ENCODE measurements around the gene RHBDD1.

Gene RHBDD1

DNA sequence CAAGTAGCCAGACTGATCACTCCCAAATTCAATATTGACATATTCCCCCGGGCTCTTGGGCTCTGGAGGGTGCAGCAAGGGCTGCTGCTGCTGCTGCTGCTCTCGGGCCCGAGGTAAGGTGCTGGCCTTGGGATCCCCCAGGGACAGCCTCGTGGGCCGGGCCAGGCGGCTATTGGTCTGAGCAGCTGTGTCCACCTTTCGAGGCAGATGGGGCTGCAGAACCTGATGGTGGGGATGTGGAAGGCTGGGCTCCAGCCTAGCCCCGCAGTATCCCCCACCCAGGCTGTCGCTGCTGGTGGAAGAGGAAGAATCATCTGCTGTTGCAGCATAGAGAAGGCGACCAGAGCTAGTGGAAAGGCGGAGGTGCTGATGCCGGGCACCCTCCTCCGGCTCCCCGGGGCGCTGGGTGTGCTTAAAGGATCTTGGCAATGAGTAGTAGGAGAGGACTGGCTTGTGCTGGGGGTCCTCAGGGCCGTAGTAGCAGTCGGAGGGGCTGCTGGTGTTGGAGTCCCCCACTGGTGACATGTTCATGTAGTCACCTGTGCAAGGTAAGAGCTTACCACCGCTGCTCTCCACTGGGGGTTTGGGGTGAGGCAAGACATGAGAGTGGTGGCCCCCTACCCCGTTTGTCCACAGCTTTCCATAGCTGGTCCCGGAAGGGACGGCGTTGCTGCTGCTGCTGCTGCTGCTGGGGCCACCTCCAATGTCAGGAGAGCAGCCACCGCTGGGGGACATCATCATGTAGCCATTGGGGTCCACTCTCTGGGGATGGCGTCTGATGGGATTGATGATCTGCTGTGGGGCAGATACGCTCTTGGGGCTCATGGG is 39.6 kb upstream of the RHBDD1 start:
- TF ChIP-seq, protein P1, sequence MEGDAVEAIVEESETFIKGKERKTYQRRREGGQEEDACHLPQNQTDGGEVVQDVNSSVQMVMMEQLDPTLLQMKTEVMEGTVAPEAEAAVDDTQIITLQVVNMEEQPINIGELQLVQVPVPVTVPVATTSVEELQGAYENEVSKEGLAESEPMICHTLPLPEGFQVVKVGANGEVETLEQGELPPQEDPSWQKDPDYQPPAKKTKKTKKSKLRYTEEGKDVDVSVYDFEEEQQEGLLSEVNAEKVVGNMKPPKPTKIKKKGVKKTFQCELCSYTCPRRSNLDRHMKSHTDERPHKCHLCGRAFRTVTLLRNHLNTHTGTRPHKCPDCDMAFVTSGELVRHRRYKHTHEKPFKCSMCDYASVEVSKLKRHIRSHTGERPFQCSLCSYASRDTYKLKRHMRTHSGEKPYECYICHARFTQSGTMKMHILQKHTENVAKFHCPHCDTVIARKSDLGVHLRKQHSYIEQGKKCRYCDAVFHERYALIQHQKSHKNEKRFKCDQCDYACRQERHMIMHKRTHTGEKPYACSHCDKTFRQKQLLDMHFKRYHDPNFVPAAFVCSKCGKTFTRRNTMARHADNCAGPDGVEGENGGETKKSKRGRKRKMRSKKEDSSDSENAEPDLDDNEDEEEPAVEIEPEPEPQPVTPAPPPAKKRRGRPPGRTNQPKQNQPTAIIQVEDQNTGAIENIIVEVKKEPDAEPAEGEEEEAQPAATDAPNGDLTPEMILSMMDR (conservative IDR thresholded peaks at IDR 0.05; ENCODE audit: low read depth, low read length): no peak
- H3K4me3 ChIP-seq (ENCODE audit: low read depth, low read length): peak overlapping the region; percentile 71
- DNase-seq (ENCODE audit: low read depth): peak; percentile 17

DNA sequence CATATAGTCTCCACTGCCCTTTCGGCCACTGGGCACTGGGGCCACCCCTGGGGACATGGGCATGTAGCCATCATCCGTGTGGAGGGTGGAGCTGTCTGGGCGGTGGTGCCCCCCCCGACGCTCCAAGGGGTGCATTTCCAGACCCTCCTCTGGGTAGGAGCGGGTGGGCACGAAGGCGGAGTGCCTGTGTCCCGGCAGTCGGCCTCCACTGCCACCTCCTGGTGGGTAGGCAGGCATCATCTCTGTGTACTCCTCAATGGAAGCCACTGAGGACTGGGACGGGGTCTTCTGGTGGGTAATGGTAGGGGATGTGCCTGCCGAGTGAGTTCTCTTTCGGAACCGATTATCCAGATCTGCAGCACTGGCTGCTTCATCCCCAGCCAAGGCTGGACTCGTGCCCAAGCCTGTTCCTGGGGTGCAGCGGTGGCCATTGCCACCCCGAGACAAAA is 39.0 kb upstream of the RHBDD1 start:
- TF ChIP-seq, protein P1 (conservative IDR thresholded peaks at IDR 0.05; ENCODE audit: low read depth, low read length): peak; percentile 83
- peak; percentile 64 for DNase-seq (ENCODE audit: low read depth)
- H3K4me3 ChIP-seq (ENCODE audit: low read depth, low read length): peak overlapping the region; percentile 71

DNA sequence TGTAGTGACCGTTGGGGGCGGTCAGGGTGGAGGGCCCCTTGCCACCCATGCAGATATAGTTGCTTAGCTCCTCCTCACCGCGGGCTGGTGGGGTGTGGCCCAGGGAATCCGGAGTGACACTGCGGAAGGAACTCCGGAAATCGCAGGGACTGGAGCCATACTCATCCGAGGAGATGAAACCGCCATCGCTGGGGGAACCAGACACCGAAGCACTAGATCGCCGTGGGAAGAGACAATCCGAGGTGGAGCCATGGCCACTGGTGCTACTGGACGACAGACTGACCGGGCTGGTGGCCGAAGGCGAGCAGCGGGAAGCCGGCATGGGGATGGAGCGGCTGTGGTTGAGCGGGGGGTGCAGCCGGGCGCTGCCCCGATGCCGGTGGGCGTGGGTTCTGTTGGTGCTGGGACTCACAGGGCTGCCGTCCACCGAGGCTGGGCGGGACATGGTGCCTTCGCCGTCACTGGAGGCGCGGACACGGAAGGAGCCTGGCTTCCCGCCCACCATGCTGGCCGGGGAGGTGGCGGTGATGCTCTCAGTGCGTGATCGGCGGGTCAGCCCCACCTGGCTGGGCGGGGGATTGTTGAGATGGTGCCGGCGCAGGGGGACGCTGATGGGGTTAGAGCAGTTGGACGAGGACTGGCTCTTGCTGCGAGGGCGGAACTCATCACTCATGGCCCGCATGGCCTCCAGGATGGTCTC is 38.4 kb upstream of the RHBDD1 start:
- peak overlapping the region; percentile 71 for H3K4me3 ChIP-seq (ENCODE audit: low read depth, low read length)
- peak; percentile 12 for DNase-seq (ENCODE audit: low read depth)
- TF ChIP-seq, protein P1 (conservative IDR thresholded peaks at IDR 0.05; ENCODE audit: low read depth, low read length): no peak

DNA sequence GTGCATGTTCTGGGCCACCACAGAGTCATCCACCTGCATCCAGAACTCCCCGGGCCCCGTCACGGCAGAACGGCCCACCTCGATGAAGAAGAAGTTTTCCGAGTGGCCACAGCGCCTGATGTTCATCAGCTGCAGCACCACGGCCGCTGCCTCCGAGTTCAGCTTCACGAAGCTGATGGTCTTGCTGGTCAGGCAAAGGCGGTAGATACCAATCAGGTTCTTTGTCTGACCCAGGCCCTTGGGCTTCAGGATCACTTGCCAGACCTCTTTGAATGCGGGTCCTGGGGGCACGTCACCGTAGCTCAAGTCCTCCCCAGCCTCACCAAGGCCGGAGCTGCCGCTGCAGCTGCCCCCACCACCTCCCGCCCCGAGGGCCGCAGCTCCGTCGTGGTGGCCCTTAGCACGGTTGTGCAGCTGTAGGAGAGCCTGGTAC is 37.8 kb upstream of the RHBDD1 start:
- peak overlapping the region; percentile 71 for H3K4me3 ChIP-seq (ENCODE audit: low read depth, low read length)
- TF ChIP-seq, protein P1 (conservative IDR thresholded peaks at IDR 0.05; ENCODE audit: low read depth, low read length): no peak
- peak; percentile 56 for DNase-seq (ENCODE audit: low read depth)

DNA sequence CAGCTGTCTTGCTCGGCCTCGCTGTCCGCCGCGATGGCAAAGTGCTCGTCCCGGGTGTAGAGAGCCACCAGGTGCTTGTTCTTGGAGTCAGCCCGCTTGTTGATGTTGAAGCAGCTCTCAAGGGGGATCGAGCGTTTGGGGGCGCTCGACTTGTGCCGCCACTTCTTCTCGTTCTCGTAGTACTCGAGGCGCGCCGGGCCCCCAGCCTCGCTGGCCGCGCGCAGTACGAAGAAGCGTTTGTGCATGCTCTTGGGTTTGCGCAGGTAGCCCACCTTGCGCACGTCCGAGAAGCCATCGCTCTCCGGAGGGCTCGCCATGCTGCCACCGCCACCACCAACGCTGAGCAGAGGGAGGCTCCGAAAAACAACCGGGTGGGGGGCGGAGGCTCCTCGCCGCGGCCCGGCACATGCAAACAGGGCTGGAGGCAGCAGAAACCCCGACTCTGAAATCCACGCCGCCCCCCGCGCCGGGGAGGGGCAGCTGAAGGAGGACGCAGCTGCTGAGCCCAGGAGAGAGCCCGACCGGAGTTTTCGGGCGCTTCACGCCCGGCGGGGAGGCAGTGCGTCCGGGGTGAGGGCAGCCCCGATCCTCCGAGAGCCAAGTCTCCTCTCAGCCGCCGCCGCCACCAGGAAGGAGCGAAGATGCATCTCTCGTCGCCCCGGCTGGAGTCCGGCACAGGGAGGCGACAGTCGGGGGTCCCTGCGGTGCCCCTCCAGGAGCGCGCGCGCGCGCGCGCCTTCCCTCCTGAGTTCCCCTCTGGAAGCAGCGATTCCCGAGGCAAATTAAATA is 37.2 kb upstream of the RHBDD1 start:
- TF ChIP-seq, protein P1 (conservative IDR thresholded peaks at IDR 0.05; ENCODE audit: low read depth, low read length): peak; percentile 37
- DNase-seq (ENCODE audit: low read depth): peak; percentile 73
- H3K4me3 ChIP-seq (ENCODE audit: low read depth, low read length): peak overlapping the region; percentile 71

GRCh38 chr2:226799211-226799975 is 36.5 kb upstream of the RHBDD1 start, which contains the start of gene IRS1:
Gene IRS1, minus strand, starts transcription at chr2:226799820. Its CDS starts 1,082 bp downstream, at chr2:226798738.
- TF ChIP-seq, protein P1 (conservative IDR thresholded peaks at IDR 0.05; ENCODE audit: low read depth, low read length): peak; percentile 31

More at GRCh38 chr2:226799211-226799975, 36.5 kb upstream of the RHBDD1 start, which contains the start of gene IRS1:
- peak within 1 kb of the TSS; percentile 71 for H3K4me3 ChIP-seq (ENCODE audit: low read depth, low read length)
- peak; percentile 91 for DNase-seq (ENCODE audit: low read depth)

Measured in choroid plexus epithelial cell (primary cell).